ENCODE results near the gene ATG101.
"Not testable (repeated sequence)": the region's sequence is repeated elsewhere in the genome, so short reads cannot be mapped to it uniquely, and the experiment has no call there.

Gene ATG101

DNA sequence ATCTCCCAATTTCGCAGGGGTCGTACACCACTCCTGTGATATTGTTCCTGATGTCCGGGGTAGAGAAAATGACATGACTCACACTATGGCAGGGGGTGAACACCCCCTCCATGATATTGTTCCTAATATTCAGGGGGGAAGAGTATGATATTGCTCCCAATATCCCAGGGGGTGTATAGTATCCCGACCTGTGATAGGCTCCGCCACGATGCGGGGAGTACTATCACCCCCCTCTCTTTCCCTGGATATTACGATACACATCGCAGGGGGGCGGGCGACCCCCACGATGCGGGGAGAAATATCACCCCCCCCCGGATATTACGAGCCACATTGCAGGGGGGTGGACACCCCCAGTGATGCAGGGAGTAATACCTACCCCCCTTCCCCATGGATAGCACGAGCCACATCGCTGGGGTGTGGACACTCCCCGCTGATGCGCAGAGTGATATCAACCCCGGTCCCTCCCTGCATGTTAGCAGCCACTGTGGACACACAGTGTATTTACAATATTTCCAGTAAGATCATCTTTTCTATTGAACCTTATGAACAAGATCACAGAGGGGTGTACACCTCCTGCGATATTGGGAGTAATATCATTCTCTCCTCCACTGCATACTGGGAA lies 27.4 kb downstream of the ATG101 start:
- DNase-seq (ENCODE audit: low read depth, low spot score), result no peak

DNA sequence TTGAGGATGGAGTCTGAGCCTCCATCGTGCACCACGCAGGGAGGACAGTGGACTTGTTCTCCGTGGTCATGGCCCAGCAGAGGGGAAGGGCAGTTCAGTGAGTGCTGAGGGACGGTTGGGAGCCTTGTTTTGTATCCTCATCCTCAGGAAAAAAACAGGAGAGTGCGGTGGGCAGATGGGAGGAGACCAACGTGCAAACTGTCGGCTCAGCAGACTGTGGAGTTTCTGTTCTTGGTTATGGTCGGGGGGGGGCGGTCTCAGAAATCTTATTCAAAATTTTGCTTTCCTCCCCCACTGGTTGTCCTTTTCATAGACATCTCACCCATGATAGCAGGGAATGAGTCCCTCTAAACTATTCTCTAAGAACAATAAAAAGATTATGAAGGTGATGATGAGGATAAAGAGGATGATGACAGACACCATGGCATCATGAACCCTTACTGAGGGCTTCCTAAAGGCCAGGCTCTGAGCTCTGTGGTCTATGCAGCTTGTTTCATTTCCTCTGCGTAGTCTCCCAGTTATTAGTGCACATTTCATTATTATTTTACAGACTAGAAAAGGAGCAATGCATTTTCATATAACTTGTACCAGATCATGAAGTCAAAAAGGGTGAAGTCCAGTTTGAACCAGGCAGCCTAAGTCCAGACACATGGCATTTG lies 34.8 kb downstream of the ATG101 start:
- DNase-seq (ENCODE audit: low read depth, low spot score), result not testable (repeated sequence)

DNA sequence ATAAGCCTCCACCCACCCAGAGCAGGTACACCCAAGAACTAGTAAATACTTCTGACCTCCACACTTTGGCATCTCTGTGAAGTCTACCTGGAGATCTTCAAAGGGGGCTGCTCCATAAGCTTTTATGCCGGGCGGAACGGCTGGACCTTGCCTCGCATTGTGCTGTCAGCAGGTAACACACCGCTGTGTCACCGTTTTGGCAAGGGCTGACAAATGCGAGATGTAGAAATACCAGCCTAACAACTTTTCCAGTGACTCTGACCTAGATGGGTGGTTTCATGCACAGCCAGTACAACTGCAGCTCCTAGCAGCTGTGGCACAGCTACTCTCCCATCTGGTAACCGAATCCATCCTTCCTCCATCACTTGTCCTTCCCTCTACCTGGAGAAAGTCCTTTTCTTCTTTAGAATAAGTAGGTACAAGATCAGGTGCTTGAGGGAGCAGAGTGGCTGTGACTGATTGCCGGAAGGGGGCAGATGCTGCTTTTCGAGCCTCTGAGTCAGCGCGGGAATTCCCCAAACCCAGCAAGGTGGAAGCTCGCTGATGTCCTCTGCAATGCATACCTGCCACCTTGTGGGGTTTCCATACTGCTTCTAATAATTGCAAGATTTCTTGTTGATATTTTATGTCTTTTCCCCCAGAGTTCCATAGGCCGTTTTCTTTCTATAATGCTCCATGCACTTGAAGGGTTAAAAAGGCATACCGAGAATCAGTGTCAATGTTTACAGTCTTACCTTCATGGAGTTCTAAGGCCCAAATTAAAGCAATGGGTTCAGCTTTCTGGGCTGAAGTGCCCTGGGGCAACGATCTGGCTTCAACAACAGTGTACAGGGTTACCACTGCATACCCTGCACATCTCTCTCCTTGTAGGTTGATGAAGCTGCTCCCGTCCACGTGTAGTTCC lies 46.7 kb downstream of the ATG101 start:
- DNase-seq (ENCODE audit: low read depth, low spot score), result peak; percentile 40

DNA sequence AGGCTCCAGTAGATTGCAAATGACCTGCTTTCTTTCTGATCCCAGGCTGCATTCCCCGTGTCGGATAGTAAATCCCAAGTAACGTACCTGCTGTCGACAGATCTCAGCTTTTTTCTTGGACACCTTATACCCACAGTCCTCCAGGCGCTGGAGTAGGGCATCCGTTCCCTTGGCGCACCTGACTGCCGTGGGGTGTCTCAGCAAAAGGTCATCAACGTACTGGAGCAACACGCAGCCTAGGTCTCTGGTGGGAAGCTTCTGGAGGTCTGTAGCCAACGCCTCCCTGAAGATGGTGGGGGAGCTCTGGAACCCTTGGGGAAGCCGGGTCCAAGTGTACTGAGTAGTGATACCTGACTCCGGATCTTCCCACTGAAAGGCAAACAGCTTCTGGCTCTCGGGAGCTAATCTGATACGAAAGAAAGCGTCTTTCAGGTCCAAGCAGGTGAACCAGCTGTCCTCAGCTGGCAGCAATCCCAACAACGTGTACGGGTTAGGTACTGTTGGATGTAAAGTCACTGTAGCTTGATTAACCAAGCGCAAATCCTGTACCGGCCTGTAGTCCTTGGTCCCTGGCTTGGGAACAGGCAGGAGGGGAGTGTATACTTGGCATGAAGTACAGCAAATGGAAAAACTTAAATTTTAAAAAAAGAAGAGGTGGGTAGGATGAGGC lies 48.2 kb downstream of the ATG101 start:
- not testable (repeated sequence) for DNase-seq (ENCODE audit: low read depth, low spot score)

GRCh38 chr12:52119398-52120254 lies 49.8 kb downstream of the ATG101 start:
- no peak for DNase-seq (ENCODE audit: low read depth, low spot score)

DNA sequence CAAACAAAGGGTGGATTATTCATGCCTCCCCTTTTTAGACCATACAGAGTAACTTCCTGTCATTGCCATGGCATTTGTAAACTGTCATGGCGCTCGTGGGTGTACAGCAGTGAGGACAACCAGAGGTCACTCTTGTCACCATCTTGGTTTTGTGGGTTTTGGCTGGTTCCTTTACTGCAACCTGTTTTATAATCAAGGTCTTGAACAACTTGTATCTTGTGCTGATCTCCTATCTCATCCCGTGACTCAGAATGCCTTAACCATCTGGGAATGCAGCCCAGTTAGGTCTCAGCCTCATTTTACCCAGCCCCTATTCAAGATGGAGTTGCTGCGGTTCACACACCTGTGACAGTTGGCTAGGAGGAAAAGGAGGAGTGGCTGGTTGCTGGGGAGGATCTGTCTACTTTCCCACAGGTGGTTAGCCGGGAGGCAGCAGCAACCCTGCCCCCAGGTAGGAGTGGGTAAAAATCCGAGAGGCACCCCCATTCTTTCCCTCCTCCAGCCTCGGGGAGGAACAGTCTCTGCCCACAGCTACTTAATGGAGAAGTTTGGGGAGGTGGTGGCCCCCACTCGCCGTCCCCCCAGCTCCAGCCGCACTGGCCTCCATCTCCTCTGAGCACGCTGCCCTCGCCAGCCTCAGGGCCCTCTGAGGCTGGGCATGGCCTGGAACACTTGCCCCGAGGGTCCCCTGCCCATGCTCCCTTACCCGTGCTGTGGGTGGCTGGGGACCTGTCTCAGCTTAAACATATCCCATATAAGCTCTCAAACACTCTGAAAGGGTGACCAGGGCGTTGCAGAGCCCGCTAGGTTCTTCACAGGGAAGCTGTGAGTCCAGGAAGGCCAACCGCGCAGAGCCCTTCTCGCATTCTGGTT lies 51.4 kb downstream of the ATG101 start:
- no peak for DNase-seq (ENCODE audit: low read depth, low spot score)

DNA sequence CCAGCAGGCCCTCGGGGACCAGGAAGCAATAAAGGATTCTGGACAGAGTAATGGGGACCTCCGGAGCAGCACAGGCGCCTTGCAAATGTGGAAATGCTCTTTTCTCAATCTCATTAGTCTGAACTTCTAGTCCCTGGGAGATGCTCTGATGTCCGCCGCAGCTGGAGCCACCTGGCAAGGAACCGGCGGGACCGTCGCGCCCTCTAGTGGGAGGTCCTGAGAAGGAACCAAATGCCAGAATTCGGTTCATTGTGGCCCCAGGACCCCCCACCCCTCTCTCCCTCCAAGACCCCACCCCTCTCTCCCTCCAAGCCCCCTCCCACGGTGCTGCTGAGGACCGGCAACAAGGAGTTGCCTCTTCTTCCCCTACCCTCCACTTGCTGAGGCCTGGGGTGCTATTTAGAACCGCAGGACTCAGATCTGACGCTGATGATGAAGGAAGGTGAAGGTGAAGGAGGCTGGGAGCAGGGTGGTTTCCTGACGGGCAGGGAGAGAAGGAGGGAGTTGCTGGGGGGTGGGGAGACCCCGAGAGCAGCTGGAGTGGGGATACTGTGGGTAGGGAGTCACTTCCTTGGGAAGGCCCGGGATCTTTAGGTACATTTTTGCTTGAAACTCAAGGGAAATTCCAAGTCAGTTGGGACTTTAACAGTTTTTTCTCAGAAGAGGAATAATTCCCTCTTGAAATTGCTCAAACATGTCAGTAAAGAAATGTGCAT lies 52.2 kb downstream of the ATG101 start:
- DNase-seq (ENCODE audit: low read depth, low spot score), result peak; percentile 33

DNA sequence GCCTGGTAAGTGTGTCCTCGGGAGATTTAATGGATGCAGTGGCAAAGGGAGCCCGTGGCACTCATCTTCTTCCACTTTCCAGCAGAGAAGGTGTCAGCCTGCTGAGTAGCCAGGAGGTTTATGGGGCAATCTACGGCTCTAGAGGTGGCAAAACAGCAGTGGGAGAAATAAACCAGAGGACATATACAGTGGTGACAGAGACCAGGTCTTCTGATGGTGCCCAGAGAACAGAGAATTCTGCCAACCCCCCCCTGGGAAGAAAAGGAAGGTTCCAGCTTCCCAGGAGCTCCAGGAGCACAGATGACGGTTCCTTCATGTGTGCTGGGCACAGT lies 52.7 kb downstream of the ATG101 start:
- DNase-seq (ENCODE audit: low read depth, low spot score), result no peak

DNA sequence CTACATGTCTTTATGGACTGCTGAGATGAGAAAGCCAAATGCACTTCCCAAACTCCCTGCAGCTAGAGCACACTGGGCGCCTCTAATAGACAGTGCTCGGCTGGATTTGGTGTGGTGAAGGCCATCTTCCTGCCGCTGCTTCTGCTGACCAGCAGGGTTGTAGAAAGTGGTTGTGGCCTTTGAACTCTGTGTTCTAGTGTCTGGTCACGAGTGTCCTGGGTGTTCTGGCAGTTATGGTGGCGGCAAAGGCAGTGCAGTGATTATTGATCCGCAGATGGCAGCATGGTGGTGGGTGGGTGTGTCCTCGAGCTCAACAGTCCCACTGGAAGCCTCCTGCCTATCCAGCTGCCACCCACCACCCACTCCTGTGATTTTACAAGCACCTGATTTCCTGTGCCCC lies 53.1 kb downstream of the ATG101 start:
- no peak for DNase-seq (ENCODE audit: low read depth, low spot score)

DNA sequence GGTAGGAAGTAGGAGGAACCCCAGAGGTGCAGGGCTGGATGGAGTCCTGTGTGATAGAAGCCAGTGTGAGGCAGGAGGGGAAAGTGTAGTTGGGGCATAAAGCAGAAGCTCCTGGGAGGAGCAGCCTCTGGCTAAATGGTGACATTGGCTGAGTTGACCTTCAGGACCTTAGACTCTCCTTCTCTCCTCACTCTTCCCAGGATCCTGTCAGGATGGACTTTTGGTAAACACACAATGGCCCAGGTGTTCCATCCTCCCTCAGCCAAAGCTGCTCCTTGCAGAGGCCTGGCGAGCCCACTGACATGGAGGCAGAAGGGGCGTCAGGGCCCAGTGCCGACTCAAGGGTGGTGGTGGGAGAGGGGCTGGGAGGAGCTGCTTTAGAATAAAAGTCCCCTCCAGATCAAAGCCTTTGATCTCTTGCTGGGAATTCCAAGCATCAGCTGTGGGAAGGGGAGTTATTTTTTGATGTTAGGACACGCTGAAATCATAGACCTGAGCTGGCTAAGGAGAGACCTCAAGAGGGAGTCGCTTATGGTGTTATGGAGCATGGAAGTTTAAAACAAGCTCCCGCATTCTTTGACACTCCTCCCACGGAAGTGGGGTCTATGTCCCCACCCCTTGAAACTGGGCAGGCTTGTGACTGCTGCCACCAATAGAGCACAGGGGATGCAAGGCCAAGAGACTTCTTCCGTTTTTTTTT lies 53.9 kb downstream of the ATG101 start:
- DNase-seq (ENCODE audit: low read depth, low spot score), result no peak

- DNase-seq (ENCODE audit: low read depth, low spot score), result no peak
Observed at GRCh38 chr12:52125476-52125900, 55.7 kb downstream of the ATG101 start.

GRCh38 chr12:52126050-52126604 lies 56.3 kb downstream of the ATG101 start:
- DNase-seq (ENCODE audit: low read depth, low spot score), result no peak
